NCI-H146 treated with DMSO at 0.1 percent for 48 hours (cell line): Measurements from ENCODE around the gene SLIT3.

ENCODE experiments used
- DNase-seq: peaks from one replicate; lab custom pipeline; 2025; ENCODE audit not compliant: unreplicated experiment; lab: John Stamatoyannopoulos, UW

The SLIT3 gene

GRCh38 chr5:169088028-169088725, 212.8 kb downstream of the SLIT3 start:
- DNase-seq: no peak

DNA sequence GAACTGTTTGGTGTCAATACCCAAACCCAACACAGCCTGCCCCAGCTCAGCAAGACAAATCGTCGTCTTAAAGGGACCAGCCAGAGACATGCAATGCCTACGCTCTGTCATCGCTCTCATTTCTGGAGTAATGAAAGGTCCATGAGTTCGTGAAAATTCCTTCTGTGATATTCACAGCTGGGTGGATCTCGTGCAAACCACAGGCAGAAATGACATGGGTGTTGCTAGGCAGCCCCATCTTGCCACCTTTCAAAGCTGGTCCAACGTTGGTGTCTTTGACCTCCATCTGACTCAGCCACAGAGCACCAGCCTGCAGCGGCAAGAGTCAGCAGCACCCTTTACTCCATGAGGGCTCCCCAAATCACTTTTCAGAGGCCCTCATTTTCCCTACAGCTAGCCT, 215.3 kb downstream of the SLIT3 start:
- no peak for DNase-seq

DNA sequence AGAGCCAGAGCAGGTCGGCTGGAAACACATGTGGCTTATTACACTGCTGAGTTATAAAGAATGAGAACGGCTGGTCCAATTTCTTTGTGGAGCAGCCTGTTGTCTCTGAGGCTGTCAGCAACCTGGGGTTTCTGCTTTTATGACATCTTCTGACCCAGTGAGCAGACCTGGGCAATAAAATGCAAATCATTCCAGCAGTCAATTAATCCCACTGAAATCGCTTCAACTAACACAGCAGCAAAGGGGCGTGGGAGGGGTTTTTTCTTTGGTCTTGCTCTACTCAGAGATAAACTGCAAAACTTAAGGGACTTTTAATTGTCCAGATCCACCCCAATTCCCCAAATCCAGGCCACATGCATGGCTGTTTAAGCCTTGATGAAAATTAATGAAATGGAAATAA, 215.7 kb downstream of the SLIT3 start:
- DNase-seq: no peak

DNA sequence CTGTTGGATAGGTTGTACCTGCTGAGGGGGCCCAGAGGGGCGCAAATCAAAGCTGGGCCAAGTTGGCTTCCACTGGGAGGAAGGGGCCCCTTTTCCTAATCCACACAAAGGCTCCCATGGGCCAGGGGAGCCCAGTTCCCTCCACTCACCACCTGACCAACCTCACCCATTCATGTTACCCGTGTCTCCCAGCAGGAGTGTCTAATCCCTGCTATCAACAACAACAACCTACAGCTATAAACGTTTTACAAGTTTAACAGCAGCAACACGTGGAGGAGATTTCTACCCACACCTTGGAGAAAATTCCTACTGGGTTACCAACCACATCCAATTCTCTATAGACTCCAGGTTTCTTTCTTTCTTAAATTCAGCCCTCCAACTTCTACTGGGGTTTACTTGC, 216.2 kb downstream of the SLIT3 start:
- no peak for DNase-seq

- no peak for DNase-seq
These were observed 217.4 kb downstream of the SLIT3 start for GRCh38 chr5:169083394-169084018.

- DNase-seq: no peak
These were observed 219.8 kb downstream of the SLIT3 start for GRCh38 chr5:169081000-169081724.

DNA sequence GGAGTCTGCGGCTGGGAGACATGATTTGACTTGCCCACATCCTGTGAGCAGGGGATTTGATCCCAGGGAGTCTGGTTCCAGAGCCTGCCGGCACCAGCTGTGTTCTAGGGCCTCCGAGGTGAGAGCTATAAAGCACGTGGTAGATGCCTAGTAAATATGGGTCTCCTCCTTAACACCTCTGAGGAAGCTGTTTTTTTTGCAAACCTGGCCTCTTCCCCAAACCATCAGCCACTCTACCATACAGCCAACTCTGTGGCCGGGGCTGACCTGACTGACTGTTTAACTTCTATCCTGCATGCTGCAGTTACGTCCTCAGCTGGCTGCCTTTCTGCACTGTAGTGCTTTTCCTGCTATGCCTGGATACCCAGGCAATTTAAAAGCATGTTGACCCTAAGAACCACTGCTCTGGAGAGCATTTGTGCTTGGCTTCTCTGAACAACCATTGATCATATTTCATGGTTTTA, 220.5 kb downstream of the SLIT3 start:
- no peak for DNase-seq

- no peak for DNase-seq
These were observed 221.2 kb downstream of the SLIT3 start for GRCh38 chr5:169079697-169080096.

DNA sequence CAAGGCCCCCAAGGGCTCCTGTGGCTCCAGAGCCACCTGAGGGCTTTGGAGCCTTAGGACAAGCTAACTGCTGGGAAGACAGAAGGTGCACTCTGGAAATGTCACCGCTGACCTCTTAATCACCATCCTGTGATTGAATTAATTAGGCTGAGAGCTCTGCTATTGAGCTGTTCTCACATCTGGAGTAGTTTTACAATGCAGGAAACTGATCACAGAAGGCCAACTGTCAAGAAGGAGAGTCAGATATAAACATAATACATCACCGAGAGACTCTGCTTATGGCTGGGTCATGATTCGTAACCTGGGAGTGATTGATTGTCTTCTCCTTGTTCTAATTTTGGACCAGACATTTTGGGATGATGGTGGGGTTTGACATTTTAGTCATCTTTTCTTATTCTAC, 226.1 kb downstream of the SLIT3 start:
- DNase-seq: no peak

DNA sequence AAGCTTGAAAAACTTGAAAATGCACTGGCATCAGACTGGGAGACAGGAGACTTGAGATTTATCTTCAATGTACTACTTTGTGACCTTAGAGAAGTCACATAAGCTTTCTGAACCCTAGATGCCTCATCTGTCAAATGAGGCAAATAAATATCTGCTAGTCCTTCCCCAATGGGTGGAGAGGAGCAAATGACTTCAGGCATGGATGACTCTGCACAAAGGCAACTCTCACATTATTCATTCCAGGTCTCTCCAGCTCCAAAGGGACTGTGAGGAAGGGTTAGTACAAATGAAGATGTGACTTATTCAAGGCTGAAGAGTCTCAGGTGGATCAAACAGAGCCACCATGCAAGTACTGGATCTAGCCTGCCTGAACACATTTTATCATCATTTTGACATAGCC, 228.7 kb downstream of the SLIT3 start:
- DNase-seq: no peak

DNA sequence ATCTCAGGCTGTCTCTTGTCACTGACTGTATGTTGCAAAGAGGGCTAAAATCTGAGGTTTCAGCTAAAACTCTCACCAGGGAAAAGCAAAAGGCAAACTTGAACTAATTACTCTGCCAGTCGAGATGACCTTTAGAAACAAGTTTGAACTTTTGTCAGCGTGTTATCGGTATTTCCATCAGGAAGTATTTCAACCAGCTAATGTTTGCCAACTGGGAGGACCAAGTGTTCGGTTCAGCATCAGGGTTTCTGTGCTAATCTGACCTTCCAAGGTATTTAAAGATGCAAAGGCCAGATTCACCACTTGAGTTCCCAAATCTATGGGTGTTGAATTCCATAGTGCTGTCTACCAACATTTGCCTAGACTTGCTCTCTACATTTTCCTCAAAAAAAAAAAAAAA, 230.5 kb downstream of the SLIT3 start:
- no peak for DNase-seq

- DNase-seq: no peak
These were observed 233.2 kb downstream of the SLIT3 start for GRCh38 chr5:169067751-169068173.

DNA sequence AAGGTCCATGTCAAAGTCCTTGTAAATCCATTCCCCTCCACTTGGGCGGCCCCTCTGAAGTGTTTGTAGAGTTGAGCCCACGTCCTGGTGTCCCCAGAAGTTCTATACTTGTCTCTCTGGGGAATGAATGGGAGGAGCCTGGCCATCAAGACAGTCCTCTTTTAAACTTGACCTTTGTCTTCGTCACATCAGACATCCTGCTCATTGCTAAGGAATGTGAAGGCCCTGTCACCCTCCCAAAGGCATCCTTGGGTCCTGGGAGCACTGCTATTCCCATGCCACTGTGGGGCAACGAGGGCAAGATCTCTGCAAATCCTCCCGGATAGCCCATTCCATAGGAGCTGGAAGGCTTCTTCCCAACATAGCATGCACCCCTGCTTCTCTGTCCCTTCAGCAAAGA, 235.5 kb downstream of the SLIT3 start:
- no peak for DNase-seq

DNA sequence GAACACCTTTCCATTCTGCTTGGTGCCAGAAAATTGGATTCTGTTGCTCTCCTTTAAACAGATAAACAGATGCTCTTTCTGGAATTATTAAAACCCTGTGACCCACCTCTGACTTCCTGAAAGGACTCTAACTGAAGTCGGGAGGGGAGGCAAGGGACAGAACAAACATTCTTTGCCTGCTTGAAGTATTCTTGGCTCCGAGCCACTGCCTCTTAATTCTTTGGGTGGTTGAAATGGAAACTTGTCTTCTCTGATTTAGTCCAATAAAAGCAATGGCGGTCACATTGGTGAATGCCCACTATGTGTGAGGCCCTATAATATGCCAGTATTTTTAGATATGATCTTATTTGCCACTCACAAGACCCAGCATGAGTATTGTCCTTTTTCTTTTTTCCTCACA, 236.8 kb downstream of the SLIT3 start:
- DNase-seq: no peak

DNA sequence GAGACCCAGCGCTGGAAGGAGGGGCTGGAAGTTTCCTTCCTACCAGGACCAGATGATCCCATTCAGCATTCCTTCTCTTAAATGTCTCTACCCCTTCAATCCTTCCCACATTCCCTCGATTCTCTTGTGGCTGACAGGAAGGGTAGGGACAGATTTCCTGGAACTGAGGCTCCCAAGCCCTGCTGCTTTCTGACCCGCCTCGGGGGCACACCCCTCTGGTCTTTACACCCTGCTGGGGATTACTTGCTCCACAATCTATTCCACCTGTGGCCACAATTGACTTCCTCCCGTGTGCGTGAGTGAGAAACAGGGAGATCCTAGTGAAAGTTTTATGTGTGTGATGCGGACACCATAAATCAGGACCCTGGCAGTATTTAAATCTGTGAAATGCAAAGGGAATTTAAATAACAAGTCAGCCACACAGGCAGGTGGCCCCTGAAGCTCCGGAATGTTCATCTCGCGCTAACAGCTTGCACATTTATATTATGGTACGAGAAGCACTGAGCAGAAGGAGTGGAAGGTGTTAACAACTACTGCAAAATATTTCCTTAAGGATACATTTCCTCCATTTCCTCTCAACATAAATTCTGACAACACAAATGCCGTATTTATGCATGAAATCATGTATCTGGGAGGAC, 237.5 kb downstream of the SLIT3 start:
- no peak for DNase-seq

- DNase-seq: no peak
These were observed 238.2 kb downstream of the SLIT3 start for GRCh38 chr5:169062690-169063089.

GRCh38 chr5:169054506-169054905, 246.4 kb downstream of the SLIT3 start:
- DNase-seq: no peak

- no peak for DNase-seq
These were observed 248.7 kb downstream of the SLIT3 start for GRCh38 chr5:169052207-169052606.

GRCh38 chr5:169051351-169051750, 249.6 kb downstream of the SLIT3 start:
- DNase-seq: no peak

GRCh38 chr5:169050636-169051035, 250.3 kb downstream of the SLIT3 start:
- DNase-seq: no peak

GRCh38 chr5:169050146-169050571, 250.8 kb downstream of the SLIT3 start:
- DNase-seq: no peak

DNA sequence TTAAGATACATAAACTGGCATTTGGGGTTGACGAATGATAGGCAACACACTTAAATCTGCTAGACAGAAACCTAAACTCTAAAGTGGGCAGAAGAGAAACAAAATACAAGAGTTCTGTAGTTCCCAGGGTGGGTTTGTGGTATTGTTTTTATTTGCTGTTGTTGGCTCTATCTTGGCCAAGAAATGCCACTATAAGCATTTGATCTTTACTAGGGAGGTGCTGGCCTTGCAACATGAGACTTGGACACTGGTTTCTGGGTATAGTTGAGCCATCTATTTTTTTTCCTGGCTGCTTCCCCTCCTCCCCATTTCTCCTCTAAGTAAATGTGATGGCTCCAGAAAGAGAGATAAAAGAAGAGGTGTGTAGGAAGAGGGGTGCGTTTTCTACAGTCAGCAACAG, 251.2 kb downstream of the SLIT3 start:
- DNase-seq: no peak
